SK-N-SH treated with all-trans-retinoic acid at 6 μM for 48 hours (cell line): ENCODE results near the gene NFKBIA.

Experiments
- ARNTL ChIP-seq: fragments of 450-650 bp; formaldehyde crosslinking; IDR thresholded peaks from 2 replicates; pipeline ENCODE4 v1.5.0; 2020; ENCODE audit warnings: low read depth, mild to moderate bottlenecking, moderate library complexity, borderline replicate concordance
- GLIS3 ChIP-seq: fragments of 250-450 bp; sonication (Bioruptor Pico); IDR thresholded peaks from 2 replicates; pipeline ENCODE4 v1.5.0; 2020; ENCODE audit warnings: mild to moderate bottlenecking, moderate library complexity
- PATZ1 ChIP-seq: fragments of 250-450 bp; sonication (Bioruptor Pico); IDR thresholded peaks from 2 replicates; pipeline ENCODE4 v1.8.0; 2020; ENCODE audit warnings: mild to moderate bottlenecking, moderate library complexity, borderline replicate concordance
- PPARA ChIP-seq: fragments of 250-450 bp; sonication (Bioruptor Pico); IDR thresholded peaks from 2 replicates; pipeline ENCODE4 v1.5.0; 2020; ENCODE audit warnings: mild to moderate bottlenecking, borderline replicate concordance
- TSHZ2 ChIP-seq: fragments of 250-450 bp; sonication (Bioruptor Pico); IDR thresholded peaks from 2 replicates; pipeline ENCODE4 v1.5.0; 2020; ENCODE audit warnings: mild to moderate bottlenecking, moderate library complexity
- ZC3H10 ChIP-seq: fragments of 250-450 bp; sonication (Bioruptor Pico); IDR thresholded peaks from 2 replicates; pipeline ENCODE4 v1.5.1; 2021; ENCODE audit warnings: mild to moderate bottlenecking, moderate library complexity
- ZFP3 ChIP-seq: fragments of 250-450 bp; sonication (Bioruptor Pico); IDR thresholded peaks from 2 replicates; pipeline ENCODE4 v1.5.0; 2020; ENCODE audit warnings: mild to moderate bottlenecking, moderate library complexity

- TF ChIP-seq ARNTL (CRISPR knock-in tag) (no peak), PPARA (no peak), ZFP3 (no peak), PATZ1 (CRISPR knock-in tag) (no peak), TSHZ2 (no peak), GLIS3 (CRISPR knock-in tag) (no peak), ZC3H10 (no peak)
Observed at GRCh38 chr14:35429951-35430350, 25.4 kb upstream of the NFKBIA start.
